ENCODE data around the gene PNMA6E.

Gene PNMA6E

GRCh38 chrX:153361781-153362397 is 39.3 kb downstream of the PNMA6E start:
- ATAC-seq: no peak
- TF ChIP-seq RARB (CRISPR knock-in tag; IDR thresholded peaks at IDR 0.05): no peak
- TF ChIP-seq CSRNP3 (CRISPR knock-in tag; IDR thresholded peaks at IDR 0.05): no peak
- no peak for TF ChIP-seq GLIS3 (CRISPR knock-in tag; IDR thresholded peaks at IDR 0.05)
- TF ChIP-seq SNAI2 (CRISPR knock-in tag; IDR thresholded peaks at IDR 0.05): no peak
- TF ChIP-seq TOX (CRISPR knock-in tag; IDR thresholded peaks at IDR 0.05; ENCODE audit: borderline replicate concordance): no peak
- no peak for TF ChIP-seq ESRRG (CRISPR knock-in tag; IDR thresholded peaks at IDR 0.05)
- no peak for TF ChIP-seq TCF4 (CRISPR knock-in tag; IDR thresholded peaks at IDR 0.05; ENCODE audit: borderline replicate concordance)
- no peak for TF ChIP-seq BACH2 (CRISPR knock-in tag; IDR thresholded peaks at IDR 0.05; ENCODE audit: borderline replicate concordance)
- TF ChIP-seq ZC3H10 (CRISPR knock-in tag; IDR thresholded peaks at IDR 0.05): no peak
- no peak for TF ChIP-seq TSHZ2 (CRISPR knock-in tag; IDR thresholded peaks at IDR 0.05)

GRCh38 chrX:153357877-153358276 is 43.3 kb downstream of the PNMA6E start:
- no peak for TF ChIP-seq SNAI2 (CRISPR knock-in tag; IDR thresholded peaks at IDR 0.05)
- TF ChIP-seq CREB5 (CRISPR knock-in tag; IDR thresholded peaks at IDR 0.05; ENCODE audit: low read depth): no peak
- TF ChIP-seq TCF4 (CRISPR knock-in tag; IDR thresholded peaks at IDR 0.05; ENCODE audit: borderline replicate concordance): no peak
- no peak for TF ChIP-seq RARB (CRISPR knock-in tag; IDR thresholded peaks at IDR 0.05)
- TF ChIP-seq CSDC2 (CRISPR knock-in tag; IDR thresholded peaks at IDR 0.05): no peak
- TF ChIP-seq ZFP30 (CRISPR knock-in tag; IDR thresholded peaks at IDR 0.05): no peak
- no peak for TF ChIP-seq ARNTL (CRISPR knock-in tag; IDR thresholded peaks at IDR 0.05; ENCODE audit: borderline replicate concordance, low read depth)
- TF ChIP-seq ZFP3 (CRISPR knock-in tag; IDR thresholded peaks at IDR 0.05): no peak
- no peak for TF ChIP-seq TOX (CRISPR knock-in tag; IDR thresholded peaks at IDR 0.05; ENCODE audit: borderline replicate concordance)
- TF ChIP-seq TSHZ2 (CRISPR knock-in tag; IDR thresholded peaks at IDR 0.05): no peak
- no peak for TF ChIP-seq BACH2 (CRISPR knock-in tag; IDR thresholded peaks at IDR 0.05; ENCODE audit: borderline replicate concordance)
- no peak for TF ChIP-seq PATZ1 (CRISPR knock-in tag; IDR thresholded peaks at IDR 0.05; ENCODE audit: borderline replicate concordance)
- no peak for TF ChIP-seq ISL1 (CRISPR knock-in tag; IDR thresholded peaks at IDR 0.05)
- TF ChIP-seq ZC3H10 (CRISPR knock-in tag; IDR thresholded peaks at IDR 0.05): no peak
- TF ChIP-seq POU6F1 (CRISPR knock-in tag; IDR thresholded peaks at IDR 0.05; ENCODE audit: borderline replicate concordance, low read depth): no peak
- no peak for TF ChIP-seq ZNF8 (CRISPR knock-in tag; IDR thresholded peaks at IDR 0.05)
- no peak for ATAC-seq
